B cell (primary cell): Measurements from ENCODE around the gene STAT5A. TPM values are rescaled to one million over a fixed set of nuclear protein-coding genes. Genes with fewer than 3 reads are reported as not detected.

Source experiments
- ATAC-seq: fragments of 200-7000 bp; cut with Tn5 transposase; one replicate; pipeline ENCODE4 v1.10.0; 2021; ENCODE audit warnings: low read depth, mild to moderate bottlenecking, moderate number of reproducible peaks, moderate library complexity
- CTCF ChIA-PET: fragments of 350-600 bp; sonication (Branson Sonifier 250); formaldehyde crosslinking; loops from one replicate; lab custom pipeline; 2021; ENCODE audit warnings: antibody characterized with exemption, inconsistent platforms; lab: Charles Lee
- POLR2A ChIA-PET: fragments of 350-600 bp; sonication (Branson Sonifier 250); formaldehyde crosslinking; loops from one replicate; lab custom pipeline; 2021; ENCODE audit warnings: antibody characterized with exemption; lab: Charles Lee
- DNase-seq: peaks from one replicate; pipeline ENCODE4 v3.0.0; 2013
- H2AFZ ChIP-seq: 2 replicates; pipeline ENCODE4 v1.6.1; 2012; ENCODE audit warnings: mild to moderate bottlenecking, low read depth, low read length; ENCODE audit not compliant: insufficient read depth, poor library complexity, severe bottlenecking
- H3K27ac ChIP-seq, 2 donors: 1 replicate in 1 of 2; 2 replicates in 1 of 2; pipeline ENCODE4 v1.5.1; 2012 to 2013; ENCODE audit warnings: low read length in 2 of 2, mild to moderate bottlenecking in 2 of 2, moderate library complexity in 1 of 2
- H3K27me3 ChIP-seq, 4 experiments: fragments of 200-600 bp in 1 of 4; sonication (generic) in 1 of 4; replicated peaks in 1 of 4; 1 replicate in 2 of 4; 2 replicates in 2 of 4; pipeline versions ENCODE4 v1.6.1 to v1.7.0; 2013 to 2016; ENCODE audit warnings: low read length in 3 of 4, mild to moderate bottlenecking in 2 of 4, mixed read lengths in 1 of 4, moderate library complexity in 1 of 4; ENCODE audit not compliant: insufficient read depth in 4 of 4, control insufficient read depth in 3 of 4; ENCODE audit errors: control extremely low read depth in 1 of 4
- H3K36me3 ChIP-seq, 2 experiments: replicated peaks in 1 of 2; 1 replicate in 1 of 2; 2 replicates in 1 of 2; pipeline versions ENCODE4 v1.6.1 to v1.7.1; 2013; ENCODE audit warnings: low read length in 1 of 2; ENCODE audit not compliant: insufficient read depth in 2 of 2, control insufficient read depth in 1 of 2; ENCODE audit errors: control extremely low read depth in 1 of 2, extremely low read depth in 1 of 2
- H3K4me1 ChIP-seq, 2 donors: fragments of 200-600 bp in 1 of 2; sonication (generic) in 1 of 2; 1 replicate in 1 of 2; 2 replicates in 1 of 2; pipeline versions ENCODE4 v1.5.1 to v1.6.1; 2013 to 2017; ENCODE audit warnings: low read length in 2 of 2; ENCODE audit not compliant: control insufficient read depth in 2 of 2, insufficient read depth in 2 of 2
- H3K4me2 ChIP-seq: replicated peaks from 2 replicates; pipeline ENCODE3; 2012; ENCODE audit warnings: mild to moderate bottlenecking, low read depth, low read length; ENCODE audit not compliant: poor library complexity, severe bottlenecking
- H3K4me3 ChIP-seq, 5 experiments: fragments of 200-600 bp in 1 of 5; sonication (generic) in 1 of 5; 1 replicate in 3 of 5; 2 replicates in 2 of 5; pipeline versions ENCODE4 v1.5.1 to v1.7.0; 2011 to 2016; ENCODE audit warnings: low read length in 4 of 5, mild to moderate bottlenecking in 4 of 5, low read depth in 2 of 5, control low read depth in 1 of 5, moderate library complexity in 1 of 5; ENCODE audit not compliant: insufficient read depth in 1 of 5; ENCODE audit errors: control extremely low read depth in 1 of 5, extremely low read depth in 1 of 5
- H3K79me2 ChIP-seq: fragments of 200-600 bp; sonication (generic); one replicate; pipeline ENCODE4 v1.6.0; 2016; ENCODE audit warnings: low read length; ENCODE audit not compliant: control insufficient read depth, insufficient read depth
- H3K9ac ChIP-seq: fragments of 200-600 bp; sonication (generic); 2 replicates; pipeline ENCODE4 v1.6.1; 2017; ENCODE audit warnings: mild to moderate bottlenecking, low read length, moderate library complexity
- H3K9me3 ChIP-seq, 3 donors: one replicate each; pipeline versions ENCODE4 v1.6.1 to v1.7.1; 2013; ENCODE audit warnings: low read length in 2 of 3; ENCODE audit not compliant: control insufficient read depth in 2 of 3, insufficient read depth in 1 of 3; ENCODE audit errors: control extremely low read depth in 1 of 3
- H4K20me1 ChIP-seq: 2 replicates; pipeline ENCODE4 v1.6.0; 2012; ENCODE audit warnings: mild to moderate bottlenecking, low read length; ENCODE audit not compliant: insufficient read depth, control insufficient read depth, poor library complexity, severe bottlenecking
- H3K27ac Mint-ChIP-seq: one replicate; pipeline ENCODE4 v1.8.0; 2021; ENCODE audit warnings: mixed read lengths
- H3K27me3 Mint-ChIP-seq: one replicate; pipeline ENCODE4 v1.8.0; 2021; ENCODE audit warnings: mixed read lengths
- H3K4me1 Mint-ChIP-seq: one replicate; pipeline ENCODE4 v1.8.0; 2021; ENCODE audit warnings: mixed read lengths
- H3K4me3 Mint-ChIP-seq: one replicate; pipeline ENCODE4 v1.8.0; 2021; ENCODE audit warnings: mixed read lengths
- H3K9me3 Mint-ChIP-seq: one replicate; pipeline ENCODE4 v1.8.0; 2022; ENCODE audit warnings: mixed read lengths; ENCODE audit not compliant: insufficient read depth
- EZH2 ChIP-seq: IDR thresholded peaks from 2 replicates; pipeline ENCODE4 v1.6.1; 2012; ENCODE audit warnings: borderline replicate concordance, low read depth, mild to moderate bottlenecking, moderate library complexity, low read length; ENCODE audit not compliant: insufficient read depth, poor library complexity, severe bottlenecking
- whole genome bisulfite sequencing: methylation state at CpG from one replicate; pipeline ENCODE4 v1.1.5; 2013; ENCODE audit warnings: missing lambda C conversion rate; ENCODE audit not compliant: insufficient coverage; 5-methylcytosine and 5-hydroxymethylcytosine counted together
- intact Hi-C: fragments of 100-400 bp; cut with micrococcal nuclease; formaldehyde crosslinking; loops from one replicate; pipeline ENCODE4 v1.10.0; 2022
- polyA plus RNA-seq: library from polyadenylated mRNA; depleted of rRNA; stranded (reverse); fragments of >200 nt; gene quantifications from 2 replicates; pipeline ENCODE4 v1.2.3, GENCODE V29; 2012
- total RNA-seq, 2 donors: library from RNA; stranded (reverse); fragments of 120-200 nt in 1 of 2; gene quantifications; 1 replicate in 1 of 2; 2 replicates in 1 of 2; pipeline versions ENCODE4 v1.2.3 to v1.2.4, GENCODE V29; 2013 to 2022
- TF ChIP-seq, protein P1 (sequence below): fragments of 200-600 bp; IDR thresholded peaks from one replicate; pipeline ENCODE4 v1.8.0; 2022; ENCODE audit warnings: antibody characterized with exemption, mild to moderate bottlenecking

STAT5A gene
- total and polyA plus RNA-seq, 2 donors (not counting 1 experiment from before 2014, with no cell fraction given): 48.8 to 110 TPM

DNA sequence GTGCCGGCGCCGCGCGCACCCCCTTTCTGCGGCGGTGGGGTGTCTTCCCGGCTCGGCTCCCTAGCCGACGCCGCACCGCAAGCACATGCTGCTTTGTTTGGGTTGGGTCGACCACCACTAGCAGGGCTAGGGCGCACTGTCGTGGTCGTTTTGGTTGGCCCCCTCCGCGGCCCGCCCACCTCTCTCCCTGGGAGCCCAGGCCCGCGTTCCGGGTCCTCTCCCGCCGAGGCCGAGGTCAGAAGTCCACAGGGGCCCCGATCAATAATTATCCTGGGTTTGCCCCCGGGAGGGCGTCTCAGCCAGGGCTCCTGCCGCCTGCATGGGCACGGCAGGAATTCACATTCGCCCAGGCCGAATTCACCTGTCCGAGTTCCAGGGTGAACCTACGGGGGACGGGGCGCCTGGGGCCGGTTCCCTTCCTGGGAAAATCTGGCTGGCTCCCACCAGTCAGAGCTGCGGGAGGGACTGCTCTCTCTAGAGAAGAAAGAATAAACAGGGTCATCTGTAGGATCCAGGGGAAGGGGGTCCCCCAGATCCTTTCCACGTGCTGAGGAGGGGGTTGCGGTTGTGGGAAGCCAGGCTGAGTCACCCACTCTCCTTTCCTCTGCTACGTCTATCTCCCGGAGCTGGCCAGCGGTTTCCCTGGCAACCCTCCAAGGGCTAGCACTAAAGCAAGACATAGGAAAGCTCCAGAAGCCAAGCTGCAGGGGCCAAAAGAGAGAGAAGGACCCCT, 11.5 kb upstream of the STAT5A start:
- DNase-seq: no peak

More for the DNA sequence above, 11.5 kb upstream of the STAT5A start:
- peak overlapping the region; percentile 34 to 80 (median 73) for H3K4me3 ChIP-seq
- H3K27me3 Mint-ChIP-seq: no peaks in the 10 kb centered on the region
- no peaks in the 10 kb centered on the region for H4K20me1 ChIP-seq
- H3K79me2 ChIP-seq: peaks cover 37% of the 10 kb centered on the region
- H3K4me2 ChIP-seq: peak overlapping the region; percentile 97
- peak overlapping the region; percentile 83 for H3K4me3 Mint-ChIP-seq
- peak overlapping the region; percentile 95 for H2AFZ ChIP-seq
- ChIA-PET CTCF (interaction anchor here (0.6 to 1.3 kb wide), 7 partner anchors 12 to 92 kb away, joined by 3 to 6 read pairs (median 4); partner anchors contain the start of gene STAT5A), POLR2A (interaction anchor here (0.8 to 1.7 kb wide), 4 partner anchors 10 to 83 kb away, joined by 4 to 11 read pairs (median 8); partner anchors contain the start of genes GHDC and STAT5A)
- no peak for ATAC-seq
- TF ChIP-seq EZH2: no peak
- TF ChIP-seq, protein P1, sequence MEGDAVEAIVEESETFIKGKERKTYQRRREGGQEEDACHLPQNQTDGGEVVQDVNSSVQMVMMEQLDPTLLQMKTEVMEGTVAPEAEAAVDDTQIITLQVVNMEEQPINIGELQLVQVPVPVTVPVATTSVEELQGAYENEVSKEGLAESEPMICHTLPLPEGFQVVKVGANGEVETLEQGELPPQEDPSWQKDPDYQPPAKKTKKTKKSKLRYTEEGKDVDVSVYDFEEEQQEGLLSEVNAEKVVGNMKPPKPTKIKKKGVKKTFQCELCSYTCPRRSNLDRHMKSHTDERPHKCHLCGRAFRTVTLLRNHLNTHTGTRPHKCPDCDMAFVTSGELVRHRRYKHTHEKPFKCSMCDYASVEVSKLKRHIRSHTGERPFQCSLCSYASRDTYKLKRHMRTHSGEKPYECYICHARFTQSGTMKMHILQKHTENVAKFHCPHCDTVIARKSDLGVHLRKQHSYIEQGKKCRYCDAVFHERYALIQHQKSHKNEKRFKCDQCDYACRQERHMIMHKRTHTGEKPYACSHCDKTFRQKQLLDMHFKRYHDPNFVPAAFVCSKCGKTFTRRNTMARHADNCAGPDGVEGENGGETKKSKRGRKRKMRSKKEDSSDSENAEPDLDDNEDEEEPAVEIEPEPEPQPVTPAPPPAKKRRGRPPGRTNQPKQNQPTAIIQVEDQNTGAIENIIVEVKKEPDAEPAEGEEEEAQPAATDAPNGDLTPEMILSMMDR: no peak
- WGBS: 5% methylated on average over 40 of the region's 44 CpGs
- no peaks in the 10 kb centered on the region for H3K9me3 Mint-ChIP-seq
- H3K27me3 ChIP-seq: no peaks in the 10 kb centered on the region
- H3K27ac ChIP-seq: peak overlapping the region; percentile 41 to 79
- H3K4me1 Mint-ChIP-seq: peaks cover 47% of the 10 kb centered on the region
- peak overlapping the region; percentile 76 for H3K27ac Mint-ChIP-seq
- intact Hi-C loops: loop anchor here (1.0 to 10.0 kb wide), 3 partner anchors 12 to 52 kb away; partner anchors contain the start of gene STAT5A
- peak overlapping the region; percentile 92 for H3K9ac ChIP-seq
- H3K36me3 ChIP-seq: no peaks in the 10 kb centered on the region
- no peaks in the 10 kb centered on the region for H3K9me3 ChIP-seq
- H3K4me1 ChIP-seq: peaks cover 33 to 35% of the 10 kb centered on the region in 2 donors
